ENCODE results near the gene HEATR5A. TPM values are rescaled to one million over a fixed set of nuclear protein-coding genes. Genes with fewer than 3 reads are reported as not detected.
A peak's percentile ranks its signal among the peaks of the same experiment; 100 is the strongest.

HEATR5A gene
- polyA plus RNA-seq, 3 donors, result 13.1 to 21.0 (median 16.8) TPM

DNA sequence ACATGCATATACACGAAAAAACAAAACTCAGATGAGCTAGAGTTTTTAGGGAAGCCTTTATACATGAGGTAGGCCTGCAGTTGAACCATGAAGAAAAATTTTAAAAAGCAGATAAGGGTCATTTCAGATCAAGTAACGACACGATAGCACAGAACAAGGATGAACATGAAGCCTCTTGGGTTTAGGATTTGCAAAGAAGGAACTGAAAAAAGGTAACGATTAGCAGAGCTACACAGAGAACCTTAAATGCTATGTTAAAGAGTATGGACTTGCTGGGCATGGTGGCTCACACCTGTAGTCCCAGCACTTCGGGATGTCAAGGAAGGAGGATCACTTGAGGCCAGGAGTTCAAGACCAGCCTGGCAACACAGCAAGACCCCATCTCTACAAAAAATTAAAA, 116.7 kb downstream of the HEATR5A start:
- WGBS (ENCODE audit: insufficient coverage), result 91% methylated on average over 3 of the region's 5 CpGs
- Histone ChIP-seq H3K9me3 (replicated peaks in 1 of 2; ENCODE audit: control insufficient read depth in 1 of 2, insufficient read depth in 1 of 2, low read length in 2 of 2) (no peaks in the 10 kb centered on the region), H3K27ac (ENCODE audit: low read depth in 1 of 2, low read length in 2 of 2) (no peak overlapping the region), H2AFZ (ENCODE audit: insufficient read depth, low read depth, low read length, poor library complexity, severe bottlenecking) (no peak overlapping the region), H3K4me1 (ENCODE audit: control insufficient read depth in 1 of 2, insufficient read depth in 2 of 2, low read length in 2 of 2) (no peaks in the 10 kb centered on the region), H4K20me1 (ENCODE audit: insufficient read depth, low read length) (no peaks in the 10 kb centered on the region), H3K79me2 (ENCODE audit: insufficient read depth, low read length) (no peaks in the 10 kb centered on the region), H3K36me3 (replicated peaks in 1 of 2; ENCODE audit: control insufficient read depth in 1 of 2, insufficient read depth in 2 of 2, low read length in 2 of 2) (peaks cover 76 to 97% of the 10 kb centered on the region in 2 donors), H3K4me3 (replicated peaks in 1 of 3; ENCODE audit: low read depth in 2 of 3, low read length in 3 of 3) (no peak overlapping the region), H3K9ac (ENCODE audit: insufficient read depth, low read length, poor library complexity, severe bottlenecking) (no peak overlapping the region), H3K27me3 (ENCODE audit: control insufficient read depth in 2 of 2, insufficient read depth in 2 of 2, low read length in 2 of 2) (no peaks in the 10 kb centered on the region), H3K4me2 (replicated peaks; ENCODE audit: extremely low read depth, low read length, poor library complexity, severe bottlenecking) (no peak overlapping the region)
- intact Hi-C loops (cut with micrococcal nuclease), result loop anchor here in 1 of 2 donors (10.0 kb wide), 1 partner anchor 51 kb away; no protein-coding TSS in a partner anchor
- Mint-ChIP-seq H3K27me3 (ENCODE audit: low read depth in 3 of 3) (no peaks in the 10 kb centered on the region), H3K36me3 (peaks cover 68 to 87% of the 10 kb centered on the region in 2 donors), H3K4me1 (no peaks in the 10 kb centered on the region), H3K27ac (peak overlapping the region in 1 of 7 donors; percentile 70), H3K4me3 (no peak overlapping the region), H3K9me3 (no peaks in the 10 kb centered on the region)
- TF ChIP-seq, protein P1, sequence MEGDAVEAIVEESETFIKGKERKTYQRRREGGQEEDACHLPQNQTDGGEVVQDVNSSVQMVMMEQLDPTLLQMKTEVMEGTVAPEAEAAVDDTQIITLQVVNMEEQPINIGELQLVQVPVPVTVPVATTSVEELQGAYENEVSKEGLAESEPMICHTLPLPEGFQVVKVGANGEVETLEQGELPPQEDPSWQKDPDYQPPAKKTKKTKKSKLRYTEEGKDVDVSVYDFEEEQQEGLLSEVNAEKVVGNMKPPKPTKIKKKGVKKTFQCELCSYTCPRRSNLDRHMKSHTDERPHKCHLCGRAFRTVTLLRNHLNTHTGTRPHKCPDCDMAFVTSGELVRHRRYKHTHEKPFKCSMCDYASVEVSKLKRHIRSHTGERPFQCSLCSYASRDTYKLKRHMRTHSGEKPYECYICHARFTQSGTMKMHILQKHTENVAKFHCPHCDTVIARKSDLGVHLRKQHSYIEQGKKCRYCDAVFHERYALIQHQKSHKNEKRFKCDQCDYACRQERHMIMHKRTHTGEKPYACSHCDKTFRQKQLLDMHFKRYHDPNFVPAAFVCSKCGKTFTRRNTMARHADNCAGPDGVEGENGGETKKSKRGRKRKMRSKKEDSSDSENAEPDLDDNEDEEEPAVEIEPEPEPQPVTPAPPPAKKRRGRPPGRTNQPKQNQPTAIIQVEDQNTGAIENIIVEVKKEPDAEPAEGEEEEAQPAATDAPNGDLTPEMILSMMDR (IDR thresholded peaks at IDR 0.05), result no peak
- DNase-seq, result no peak

DNA sequence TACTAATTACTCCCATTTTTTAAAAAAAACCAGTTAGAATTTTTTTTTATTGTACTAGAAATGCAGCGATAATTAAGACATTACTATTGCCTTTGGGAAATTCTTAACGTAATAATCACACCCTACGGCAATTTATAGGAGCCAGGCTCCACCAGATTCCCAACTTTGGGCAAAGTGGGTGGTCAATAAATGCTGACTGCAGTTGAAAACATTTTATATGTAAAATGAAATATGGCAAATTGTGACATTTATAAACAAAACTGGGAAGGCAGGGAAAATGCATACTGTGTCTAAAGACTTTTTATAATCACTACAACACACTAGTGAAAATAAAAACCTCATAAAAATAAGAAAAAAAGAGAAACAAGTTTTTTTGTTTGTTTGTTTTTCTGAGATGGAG, 119.5 kb downstream of the HEATR5A start:
- no peaks in the 10 kb centered on the region for H3K4me1 ChIP-seq (ENCODE audit: control insufficient read depth in 1 of 2, insufficient read depth in 2 of 2, low read length in 2 of 2)
- no peak overlapping the region for H3K27ac Mint-ChIP-seq
- H3K36me3 ChIP-seq (replicated peaks in 1 of 2; ENCODE audit: control insufficient read depth in 1 of 2, insufficient read depth in 2 of 2, low read length in 2 of 2), result peaks cover 67 to 94% of the 10 kb centered on the region in 2 donors
- H3K4me2 ChIP-seq (replicated peaks; ENCODE audit: extremely low read depth, low read length, poor library complexity, severe bottlenecking), result no peak overlapping the region
- H2AFZ ChIP-seq (ENCODE audit: insufficient read depth, low read depth, low read length, poor library complexity, severe bottlenecking), result no peak overlapping the region
- no peak overlapping the region for H3K4me3 ChIP-seq (replicated peaks in 1 of 3; ENCODE audit: low read depth in 2 of 3, low read length in 3 of 3)
- H4K20me1 ChIP-seq (ENCODE audit: insufficient read depth, low read length), result no peaks in the 10 kb centered on the region
- no peaks in the 10 kb centered on the region for H3K27me3 Mint-ChIP-seq (ENCODE audit: low read depth in 3 of 3)
- no peaks in the 10 kb centered on the region for H3K9me3 Mint-ChIP-seq
- H3K9me3 ChIP-seq (replicated peaks in 1 of 2; ENCODE audit: control insufficient read depth in 1 of 2, insufficient read depth in 1 of 2, low read length in 2 of 2), result no peaks in the 10 kb centered on the region
- no peak overlapping the region for H3K4me3 Mint-ChIP-seq
- no peaks in the 10 kb centered on the region for H3K79me2 ChIP-seq (ENCODE audit: insufficient read depth, low read length)
- WGBS (ENCODE audit: insufficient coverage), result no CpG with 5 or more reads among the region's 3 CpGs
- H3K4me1 Mint-ChIP-seq, result no peaks in the 10 kb centered on the region
- H3K27ac ChIP-seq (ENCODE audit: low read depth in 1 of 2, low read length in 2 of 2), result no peak overlapping the region
- no peaks in the 10 kb centered on the region for H3K27me3 ChIP-seq (ENCODE audit: control insufficient read depth in 2 of 2, insufficient read depth in 2 of 2, low read length in 2 of 2)
- peaks cover 67 to 82% of the 10 kb centered on the region in 2 donors for H3K36me3 Mint-ChIP-seq
- no peak for DNase-seq
- intact Hi-C loops (cut with micrococcal nuclease), result loop anchor here in 1 of 2 donors (10.0 kb wide), 1 partner anchor 54 kb away; no protein-coding TSS in a partner anchor
- TF ChIP-seq, protein P1 (IDR thresholded peaks at IDR 0.05), result no peak
- no peak overlapping the region for H3K9ac ChIP-seq (ENCODE audit: insufficient read depth, low read length, poor library complexity, severe bottlenecking)

Measured in CD14-positive monocyte (primary cell).